Measurements from ENCODE around the gene GRN. TPM values are rescaled to one million over a fixed set of nuclear protein-coding genes. Genes with fewer than 3 reads are reported as not detected.

GRN gene
- total RNA-seq, 3 donors from 2014 or later = 166 to 372 (median 252) TPM

- DNase-seq (ENCODE audit: low spot score in 2 of 2) = no peak
- Histone ChIP-seq H3K4me1 (no peaks in the 10 kb centered on the region), H3K4me3 (peak overlapping the region in 2 of 3 donors; percentile 58 to 65), H3K27me3 (no peaks in the 10 kb centered on the region), H3K36me3 (no peaks in the 10 kb centered on the region), H3K9me3 (no peaks in the 10 kb centered on the region), H3K27ac (no peak overlapping the region)
- no peak for TF ChIP-seq CTCF (IDR thresholded peaks at IDR 0.05)
- TF ChIP-seq POLR2AphosphoS5 (IDR thresholded peaks at IDR 0.05) = no peak
- TF ChIP-seq POLR2A (IDR thresholded peaks at IDR 0.05) = no peak
- intact Hi-C loops (cut with DNase I; ENCODE audit: low total_unique reads) = no loop called here
These were observed 39.2 kb downstream of the GRN start for GRCh38 chr17:44384281-44384822.

DNA sequence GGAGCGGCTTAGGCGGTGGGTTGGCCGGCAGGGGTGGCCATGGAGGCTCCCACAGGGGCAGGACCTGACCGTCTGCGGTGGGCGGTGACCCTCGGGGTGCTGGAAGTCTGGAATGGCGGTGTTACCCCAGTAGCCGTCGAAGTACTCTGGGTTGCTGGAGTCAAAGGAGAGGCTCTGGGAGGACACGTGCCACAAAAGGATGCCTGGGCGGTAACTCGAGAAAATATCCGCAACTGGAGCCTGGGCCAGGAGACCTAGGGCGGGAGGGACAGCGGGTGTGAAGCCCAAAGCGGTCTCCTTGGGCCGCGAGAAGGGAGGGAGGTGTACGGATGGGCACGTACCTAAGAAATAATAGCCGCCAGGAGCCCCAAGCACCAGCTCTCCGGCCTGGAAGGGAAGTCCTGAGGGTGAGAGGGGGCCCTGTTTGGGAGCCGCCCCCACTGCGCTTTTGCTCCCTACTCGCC lies 39.8 kb downstream of the GRN start:
- H3K4me1 ChIP-seq = no peaks in the 10 kb centered on the region
- no peak for TF ChIP-seq POLR2AphosphoS5 (IDR thresholded peaks at IDR 0.05)
- no peak for TF ChIP-seq POLR2A (IDR thresholded peaks at IDR 0.05)
- TF ChIP-seq CTCF (IDR thresholded peaks at IDR 0.05) = no peak
- H3K4me3 ChIP-seq = peak overlapping the region; percentile 32 to 65 (median 58)
- no peaks in the 10 kb centered on the region for H3K27me3 ChIP-seq
- no peak for DNase-seq (ENCODE audit: low spot score in 2 of 2)
- intact Hi-C loops (cut with DNase I; ENCODE audit: low total_unique reads) = no loop called here
- no peaks in the 10 kb centered on the region for H3K36me3 ChIP-seq
- H3K27ac ChIP-seq = no peak overlapping the region
- no peaks in the 10 kb centered on the region for H3K9me3 ChIP-seq

GRCh38 chr17:44385287-44386181 lies 40.4 kb downstream of the GRN start:
- peak overlapping the region; percentile 32 to 65 (median 58) for H3K4me3 ChIP-seq
- peak; percentile 57 to 72 for DNase-seq (ENCODE audit: low spot score in 2 of 2)
- TF ChIP-seq POLR2AphosphoS5 (IDR thresholded peaks at IDR 0.05) (no peak), POLR2A (IDR thresholded peaks at IDR 0.05) (no peak), CTCF (IDR thresholded peaks at IDR 0.05) (no peak)
- no peaks in the 10 kb centered on the region for H3K36me3 ChIP-seq
- H3K27ac ChIP-seq = no peak overlapping the region
- H3K27me3 ChIP-seq = no peaks in the 10 kb centered on the region
- intact Hi-C loops (cut with DNase I; ENCODE audit: low total_unique reads) = no loop called here
- H3K4me1 ChIP-seq = no peaks in the 10 kb centered on the region
- H3K9me3 ChIP-seq = no peaks in the 10 kb centered on the region

DNA sequence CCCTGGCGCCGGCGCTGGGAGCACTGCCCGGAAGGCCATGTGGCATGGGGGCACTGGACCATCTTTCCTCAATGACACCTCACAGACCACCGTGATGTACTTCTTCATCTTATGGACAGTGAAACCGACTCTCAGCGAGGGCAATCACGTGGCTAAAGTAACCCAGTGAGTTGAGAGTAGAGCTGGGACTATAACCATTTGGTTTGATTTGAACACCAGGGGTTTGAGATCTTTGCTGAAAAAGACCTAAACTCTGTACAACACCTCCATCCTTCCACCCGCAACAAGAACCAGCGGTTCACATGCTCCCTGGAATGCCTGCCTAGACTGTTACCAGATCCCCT lies 41.1 kb downstream of the GRN start:
- intact Hi-C loops (cut with DNase I; ENCODE audit: low total_unique reads) = no loop called here

More for the DNA sequence above, 41.1 kb downstream of the GRN start:
- Histone ChIP-seq H3K9me3 (no peaks in the 10 kb centered on the region), H3K36me3 (no peaks in the 10 kb centered on the region), H3K4me3 (peak overlapping the region in 2 of 3 donors; percentile 58 to 65), H3K4me1 (no peaks in the 10 kb centered on the region), H3K27me3 (no peaks in the 10 kb centered on the region), H3K27ac (no peak overlapping the region)
- no peak for TF ChIP-seq POLR2AphosphoS5 (IDR thresholded peaks at IDR 0.05)
- TF ChIP-seq CTCF (IDR thresholded peaks at IDR 0.05) = no peak
- no peak for TF ChIP-seq POLR2A (IDR thresholded peaks at IDR 0.05)
- no peak for DNase-seq (ENCODE audit: low spot score in 2 of 2)

All from breast epithelium (tissue), 4 donors.